ENCODE measurements around the gene FAM13C.

DNA sequence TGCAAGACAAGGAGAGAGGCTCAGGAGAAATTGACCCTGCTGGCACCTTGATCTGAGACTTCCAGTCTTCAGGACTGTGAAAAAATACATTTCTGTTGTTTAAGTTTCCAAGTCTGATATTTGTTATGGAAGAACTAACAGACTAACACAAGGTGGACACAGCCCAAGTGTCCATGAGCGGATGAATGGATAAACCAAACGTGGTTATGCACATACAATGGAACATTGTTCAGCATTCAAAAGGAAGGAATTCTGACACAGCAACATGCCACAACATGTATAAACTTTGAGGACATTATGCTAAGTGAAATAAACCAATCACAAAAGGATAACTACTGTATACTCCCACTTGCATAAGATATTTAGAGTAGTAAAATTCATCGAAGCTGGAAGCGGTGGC, 76.5 kb downstream of the FAM13C start:
- TF ChIP-seq, protein P1, sequence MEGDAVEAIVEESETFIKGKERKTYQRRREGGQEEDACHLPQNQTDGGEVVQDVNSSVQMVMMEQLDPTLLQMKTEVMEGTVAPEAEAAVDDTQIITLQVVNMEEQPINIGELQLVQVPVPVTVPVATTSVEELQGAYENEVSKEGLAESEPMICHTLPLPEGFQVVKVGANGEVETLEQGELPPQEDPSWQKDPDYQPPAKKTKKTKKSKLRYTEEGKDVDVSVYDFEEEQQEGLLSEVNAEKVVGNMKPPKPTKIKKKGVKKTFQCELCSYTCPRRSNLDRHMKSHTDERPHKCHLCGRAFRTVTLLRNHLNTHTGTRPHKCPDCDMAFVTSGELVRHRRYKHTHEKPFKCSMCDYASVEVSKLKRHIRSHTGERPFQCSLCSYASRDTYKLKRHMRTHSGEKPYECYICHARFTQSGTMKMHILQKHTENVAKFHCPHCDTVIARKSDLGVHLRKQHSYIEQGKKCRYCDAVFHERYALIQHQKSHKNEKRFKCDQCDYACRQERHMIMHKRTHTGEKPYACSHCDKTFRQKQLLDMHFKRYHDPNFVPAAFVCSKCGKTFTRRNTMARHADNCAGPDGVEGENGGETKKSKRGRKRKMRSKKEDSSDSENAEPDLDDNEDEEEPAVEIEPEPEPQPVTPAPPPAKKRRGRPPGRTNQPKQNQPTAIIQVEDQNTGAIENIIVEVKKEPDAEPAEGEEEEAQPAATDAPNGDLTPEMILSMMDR (IDR thresholded peaks at IDR 0.05), result no peak
- TF ChIP-seq POLR2AphosphoS5 (IDR thresholded peaks at IDR 0.05) (peak; percentile 15), POLR2A (IDR thresholded peaks at IDR 0.05) (no peak)

Data from prostate gland (tissue), 2 donors.